Panc1 (cell line): ENCODE data around the gene SERPINC1. TPM values are rescaled to one million over a fixed set of nuclear protein-coding genes. Genes with fewer than 3 reads are reported as not detected.
"Not testable (repeated sequence)": the region's sequence is repeated elsewhere in the genome, so short reads cannot be mapped to it uniquely, and the experiment has no call there.

Experiments
- ATAC-seq: fragments of 200-7000 bp; cut with Tn5 transposase; 2 replicates; pipeline ENCODE4 v1.9.1; 2020; ENCODE audit warnings: mild to moderate bottlenecking, moderate library complexity
- Bru-seq: library from RNA; stranded (reverse); fragments of 400-500 nt; gene quantifications from one replicate; lab custom pipeline; 2021; lab: Mats Ljungman, UMichigan
- BruChase-seq, 2 experiments: library from RNA; stranded (reverse); fragments of 400-500 nt; gene quantifications; one replicate each; lab custom pipeline; 2021; lab: Mats Ljungman, UMichigan
- BruUV-seq: library from RNA; stranded (reverse); fragments of 400-500 nt; replicated peaks from 2 replicates; lab custom pipeline; 2021; lab: Mats Ljungman, UMichigan
- CTCF ChIA-PET: fragments of 300-600 bp; sonication (Branson Sonifier 250); formaldehyde crosslinking; loops from one replicate; lab custom pipeline; 2022; ENCODE audit warnings: antibody characterized with exemption; lab: Charles Lee
- POLR2A ChIA-PET: fragments of 300-600 bp; sonication (Branson Sonifier 250); formaldehyde crosslinking; loops from one replicate; lab custom pipeline; 2022; ENCODE audit warnings: antibody characterized with exemption; lab: Charles Lee
- DNase-seq: peaks from one replicate; pipeline ENCODE4 v3.0.0-alpha.2; 2010; ENCODE audit warnings: low read depth, low spot score
- H3K27ac ChIP-seq: 2 replicates; pipeline ENCODE4 v1.5.1; 2011; ENCODE audit warnings: mild to moderate bottlenecking, low read length, inconsistent platforms
- H3K27me3 ChIP-seq: fragments of 200-500 bp; sonication (Bioruptor generic); 2 replicates; pipeline ENCODE4 v1.6.0; 2014; ENCODE audit warnings: low read length, inconsistent platforms; ENCODE audit not compliant: control insufficient read depth, insufficient read depth
- H3K36me3 ChIP-seq: fragments of 200-500 bp; sonication (Bioruptor generic); 2 replicates; pipeline ENCODE4 v1.5.1; 2014; ENCODE audit warnings: inconsistent platforms, mild to moderate bottlenecking, low read length, moderate library complexity; ENCODE audit not compliant: control insufficient read depth, insufficient read depth
- H3K4me1 ChIP-seq: 2 replicates; pipeline ENCODE4 v1.5.1; 2011; ENCODE audit warnings: inconsistent platforms, mild to moderate bottlenecking, low read length, moderate library complexity; ENCODE audit not compliant: control insufficient read depth, insufficient read depth
- H3K4me3 ChIP-seq, 2 experiments: 2 replicates each; pipeline ENCODE4 v1.5.1; 2011 to 2012; ENCODE audit warnings: low read depth in 2 of 2, low read length in 2 of 2, mild to moderate bottlenecking in 2 of 2, inconsistent platforms in 1 of 2, moderate library complexity in 1 of 2
- H3K9me3 ChIP-seq: fragments of 200-500 bp; sonication (Bioruptor generic); 2 replicates; pipeline ENCODE4 v1.5.1; 2014; ENCODE audit warnings: low read depth, mild to moderate bottlenecking, inconsistent platforms, low read length, moderate library complexity; ENCODE audit not compliant: control insufficient read depth, insufficient read depth
- POLR2AphosphoS5 ChIP-seq: IDR thresholded peaks from 2 replicates; pipeline ENCODE4 v1.6.1; 2012; ENCODE audit warnings: mild to moderate bottlenecking, low read depth, low read length, moderate library complexity
- REST ChIP-seq, 2 experiments: IDR thresholded peaks; 2 replicates each; pipeline ENCODE4 v1.6.1; 2011 to 2012; ENCODE audit warnings: low read depth in 2 of 2, control low read depth in 1 of 2, low read length in 1 of 2, mild to moderate bottlenecking in 1 of 2, moderate library complexity in 1 of 2; ENCODE audit not compliant: insufficient read depth in 1 of 2
- SIN3A ChIP-seq: IDR thresholded peaks from 2 replicates; pipeline ENCODE4 v1.6.1; 2012; ENCODE audit warnings: low read depth, mild to moderate bottlenecking, low read length, moderate library complexity, borderline replicate concordance; ENCODE audit not compliant: insufficient read depth
- TCF7L2 ChIP-seq: IDR thresholded peaks from 2 replicates; pipeline ENCODE4 v1.6.1; 2011; ENCODE audit warnings: mild to moderate bottlenecking, low read depth, low read length, inconsistent platforms
- in situ Hi-C: cut with HindIII; loops from 2 replicates; pipeline ENCODE4 v1.10.0; 2016; ENCODE audit warnings: low sequenced_read_pairs, low pct_unique_long_range_greater_than_20kb
- intact Hi-C: fragments of 100-400 bp; cut with micrococcal nuclease; formaldehyde crosslinking; loops from one replicate; pipeline ENCODE4 v1.10.0; 2022; ENCODE audit not compliant: unreplicated experiment
- long read RNA-seq: library from polyadenylated mRNA; unstranded; transcript quantifications from one replicate; pipeline ENCODE4 v2.0.0, GENCODE V29; 2021; ENCODE audit not compliant: unreplicated experiment
- polyA plus RNA-seq: library from polyadenylated mRNA; unstranded; fragments of >200 nt; gene quantifications from one replicate; pipeline ENCODE4 v1.2.1, GENCODE V29; 2012; ENCODE audit warnings: missing spikeins; ENCODE audit not compliant: insufficient read length
- total RNA-seq: library from RNA; stranded (reverse); gene quantifications from one replicate; pipeline ENCODE4 v1.2.1, GENCODE V29; 2021; ENCODE audit not compliant: unreplicated experiment
- TF ChIP-seq, protein P1 (sequence below): fragments of 450-650 bp; IDR thresholded peaks from 2 replicates; pipeline ENCODE4 v1.5.1; 2017; ENCODE audit warnings: mild to moderate bottlenecking

SERPINC1 gene
- 0.64 TPM for total RNA-seq
- not detected for polyA plus RNA-seq
- percentile 18 among the genes with signal in this experiment for Bru-seq, nascent RNA
- BruChase-seq, experiment 1, labeled RNA remaining after a 2-hour chase = percentile 24 among the genes with signal in this experiment
- percentile 25 among the genes with signal in this experiment for BruChase-seq, experiment 2, labeled RNA remaining after a 6-hour chase
- long read RNA-seq = 0 reads

- no peaks in the 10 kb centered on the region for H3K36me3 ChIP-seq
- no peaks in the 10 kb centered on the region for H3K4me1 ChIP-seq
- no peaks in the 10 kb centered on the region; the same call in 1 of the 2 replicates for H3K27me3 ChIP-seq
- no peak within 1 kb of the TSS for H3K27ac ChIP-seq
- no TSS peak for BruUV-seq
- TF ChIP-seq POLR2AphosphoS5 (no peak), REST (IDR thresholded peaks at IDR 0.05; ENCODE audit: insufficient read depth in 1 of 2, low read depth in 2 of 2, low read length in 1 of 2) (no peak), TCF7L2 (no peak), SIN3A (no peak)
- TF ChIP-seq, protein P1, sequence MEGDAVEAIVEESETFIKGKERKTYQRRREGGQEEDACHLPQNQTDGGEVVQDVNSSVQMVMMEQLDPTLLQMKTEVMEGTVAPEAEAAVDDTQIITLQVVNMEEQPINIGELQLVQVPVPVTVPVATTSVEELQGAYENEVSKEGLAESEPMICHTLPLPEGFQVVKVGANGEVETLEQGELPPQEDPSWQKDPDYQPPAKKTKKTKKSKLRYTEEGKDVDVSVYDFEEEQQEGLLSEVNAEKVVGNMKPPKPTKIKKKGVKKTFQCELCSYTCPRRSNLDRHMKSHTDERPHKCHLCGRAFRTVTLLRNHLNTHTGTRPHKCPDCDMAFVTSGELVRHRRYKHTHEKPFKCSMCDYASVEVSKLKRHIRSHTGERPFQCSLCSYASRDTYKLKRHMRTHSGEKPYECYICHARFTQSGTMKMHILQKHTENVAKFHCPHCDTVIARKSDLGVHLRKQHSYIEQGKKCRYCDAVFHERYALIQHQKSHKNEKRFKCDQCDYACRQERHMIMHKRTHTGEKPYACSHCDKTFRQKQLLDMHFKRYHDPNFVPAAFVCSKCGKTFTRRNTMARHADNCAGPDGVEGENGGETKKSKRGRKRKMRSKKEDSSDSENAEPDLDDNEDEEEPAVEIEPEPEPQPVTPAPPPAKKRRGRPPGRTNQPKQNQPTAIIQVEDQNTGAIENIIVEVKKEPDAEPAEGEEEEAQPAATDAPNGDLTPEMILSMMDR = no peak
- CTCF ChIA-PET = no interaction called here
- H3K4me3 ChIP-seq = no peak within 1 kb of the TSS
- no peaks in the 10 kb centered on the region for H3K9me3 ChIP-seq
- in situ Hi-C loops = no loop called here
- no peak for DNase-seq
- intact Hi-C loops = no loop called here
- POLR2A ChIA-PET = no interaction called here
- ATAC-seq = no peak
Observed at GRCh38 chr1:173917149-173917548, at the start of gene SERPINC1. Gene SERPINC1 (minus strand): TSS chr1:173917327. CDS start chr1:173917259, 68 bp downstream.

DNA sequence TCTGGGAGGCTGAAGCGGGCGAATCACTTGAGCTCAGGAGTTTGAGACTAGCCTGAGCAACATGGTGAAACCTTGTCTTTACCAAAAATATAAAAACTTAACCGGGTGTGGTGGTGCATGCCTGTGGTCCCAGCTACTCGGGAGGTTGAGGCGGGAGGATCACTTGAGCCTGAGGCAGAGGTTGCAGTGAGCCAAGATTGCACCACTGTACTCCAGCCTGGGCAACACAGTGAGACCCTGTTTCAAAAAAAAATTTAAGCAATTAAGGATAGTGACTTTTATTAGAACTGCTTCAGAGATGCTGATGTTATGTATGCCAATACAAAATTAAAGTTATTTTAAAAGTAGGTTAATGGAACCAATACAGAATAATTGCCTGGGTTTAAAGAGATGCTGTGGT lies 48.8 kb upstream of the SERPINC1 start:
- H3K27ac ChIP-seq, H3K9me3 ChIP-seq, H3K4me3 ChIP-seq, ATAC-seq, H3K27me3 ChIP-seq, intact Hi-C loops, POLR2A ChIA-PET, DNase-seq, in situ Hi-C loops, BruUV-seq, CTCF ChIA-PET, H3K4me1 ChIP-seq: not testable (repeated sequence)
- peaks cover 29% of the 10 kb centered on the region for H3K36me3 ChIP-seq

- Histone ChIP-seq H3K36me3 (peaks cover 25% of the 10 kb centered on the region), H3K27me3 (no peaks in the 10 kb centered on the region), H3K4me1 (no peaks in the 10 kb centered on the region), H3K9me3 (no peaks in the 10 kb centered on the region), H3K27ac (no peak overlapping the region), H3K4me3 (no peak overlapping the region)
- DNase-seq (no peak), ATAC-seq (no peak)
- intact Hi-C loops = no loop called here
- in situ Hi-C loops = no loop called here
- BruUV-seq = no TSS peak
- ChIA-PET CTCF (no interaction called here), POLR2A (no interaction called here)
- TF ChIP-seq, protein P1 = no peak
- TF ChIP-seq SIN3A (no peak), TCF7L2 (no peak), REST (IDR thresholded peaks at IDR 0.05; ENCODE audit: insufficient read depth in 1 of 2, low read depth in 2 of 2, low read length in 1 of 2) (no peak), POLR2AphosphoS5 (no peak)
Observed at GRCh38 chr1:173963477-173963876, 46.4 kb upstream of the SERPINC1 start.
